Central memory CD4-positive, alpha-beta T cell (primary cell): ENCODE measurements around the gene LIME1.
"Not testable (repeated sequence)": the region's sequence is repeated elsewhere in the genome, so short reads cannot be mapped to it uniquely, and the experiment has no call there.

Source experiments
- DNase-seq: peaks from one replicate; pipeline ENCODE4 v3.0.0; 2022

Gene LIME1

GRCh38 chr20:63775096-63775978 is 38.9 kb downstream of the LIME1 start:
- DNase-seq = no peak

DNA sequence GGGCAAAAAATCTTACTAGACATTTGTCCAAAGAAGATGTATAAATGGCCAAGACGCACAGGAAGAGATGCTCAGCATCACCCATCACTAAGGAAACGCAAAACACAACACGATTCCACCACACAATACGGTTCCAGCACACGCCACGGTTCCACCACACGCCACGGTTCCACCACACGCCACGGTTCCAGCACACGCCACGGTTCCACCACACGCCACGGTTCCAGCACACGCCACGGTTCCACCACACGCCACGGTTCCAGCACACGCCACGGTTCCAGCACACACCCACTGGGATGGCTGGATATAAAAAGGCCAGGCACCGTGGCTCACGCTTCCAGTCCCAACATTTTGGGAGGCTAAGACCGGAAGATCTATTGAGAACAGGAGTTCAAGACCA is 40.4 kb downstream of the LIME1 start:
- not testable (repeated sequence) for DNase-seq

- DNase-seq = no peak
Observed at GRCh38 chr20:63777614-63778013, 41.1 kb downstream of the LIME1 start.

GRCh38 chr20:63778034-63778752 is 41.7 kb downstream of the LIME1 start:
- DNase-seq = no peak

DNA sequence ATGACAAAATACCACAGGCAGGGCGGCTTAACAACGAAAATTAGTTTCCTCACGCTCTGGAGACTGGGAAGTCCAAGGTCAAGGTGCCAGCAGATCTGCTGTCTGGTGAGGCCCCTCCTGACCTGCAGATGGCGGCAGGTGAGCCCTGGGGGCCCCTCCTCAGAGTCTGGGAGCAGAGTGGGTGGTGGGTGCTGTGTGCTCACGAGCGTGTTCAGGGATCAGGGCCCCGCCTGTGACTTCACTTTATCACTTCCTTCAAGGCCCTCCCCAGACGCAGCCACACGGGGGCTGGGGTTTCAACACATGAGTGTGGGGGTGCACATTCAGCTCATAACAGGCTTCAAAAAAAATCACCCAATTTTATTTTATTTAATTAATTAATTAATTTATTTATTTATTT is 42.4 kb downstream of the LIME1 start:
- no peak for DNase-seq

DNA sequence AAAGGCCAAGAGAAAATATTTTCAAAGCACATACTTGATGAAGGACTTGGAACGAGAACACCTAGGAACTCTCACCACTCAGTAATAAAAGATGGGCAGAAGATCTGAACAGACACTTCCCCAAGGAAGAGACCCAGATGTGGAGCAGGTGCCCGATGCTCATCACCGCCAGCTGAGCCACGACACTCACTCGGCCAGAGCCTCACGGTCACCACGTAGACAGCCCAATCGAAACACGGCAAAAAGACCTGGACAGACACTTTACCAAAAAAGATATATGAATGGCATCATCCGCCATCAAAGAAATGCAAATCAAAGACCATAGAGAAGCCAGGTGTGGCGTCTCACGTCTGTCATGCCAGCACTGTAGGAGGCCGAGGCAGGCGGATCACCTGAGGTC is 44.7 kb downstream of the LIME1 start:
- no peak for DNase-seq

DNA sequence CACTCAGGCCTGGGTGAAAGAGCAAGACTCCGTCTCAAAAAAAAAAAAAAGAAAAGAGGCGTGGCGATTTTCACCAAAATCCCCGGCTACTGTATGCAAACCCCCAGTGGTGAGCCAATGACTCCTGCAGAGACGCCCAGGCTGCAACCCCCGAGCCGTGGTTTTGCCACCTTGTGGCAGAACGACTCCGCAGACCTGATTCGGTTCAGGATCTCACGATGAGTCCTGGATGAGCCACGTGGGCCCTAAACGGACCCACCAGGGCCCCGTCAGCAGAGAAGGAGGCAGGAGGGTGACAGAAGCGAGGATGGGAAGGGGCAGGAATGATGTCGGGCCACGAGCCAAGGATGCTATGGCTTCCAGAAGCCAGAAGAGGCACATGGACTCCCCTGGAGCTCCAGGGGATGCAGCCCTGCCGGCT is 45.6 kb downstream of the LIME1 start:
- DNase-seq = peak; percentile 27

DNA sequence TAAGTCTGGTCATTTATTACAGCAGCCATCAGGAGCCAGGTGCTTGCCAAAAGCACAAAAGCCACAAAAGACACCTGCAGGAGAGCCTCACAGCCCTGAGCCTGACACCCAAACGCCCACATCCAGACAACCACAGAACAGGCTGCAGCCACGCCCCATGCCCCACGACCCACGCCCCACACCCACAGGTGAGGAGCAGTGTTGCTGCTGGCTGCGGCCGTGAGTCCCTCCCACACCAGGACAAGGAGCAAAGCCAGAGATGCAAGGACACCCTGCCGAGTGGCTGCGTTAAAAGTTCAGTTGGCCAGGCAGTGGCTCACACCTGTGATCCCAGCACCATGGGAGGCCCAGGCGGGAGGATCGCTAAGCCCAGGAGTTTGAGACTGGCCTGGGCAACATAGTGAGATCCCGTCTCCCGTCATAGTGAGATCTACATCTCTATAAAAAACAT is 46.1 kb downstream of the LIME1 start:
- no peak for DNase-seq

- no peak for DNase-seq
Observed at GRCh38 chr20:63783970-63784369, 47.5 kb downstream of the LIME1 start.

GRCh38 chr20:63785691-63786131 is 49.2 kb downstream of the LIME1 start:
- no peak for DNase-seq

- no peak for DNase-seq
Observed at GRCh38 chr20:63787302-63787701, 50.8 kb downstream of the LIME1 start.

DNA sequence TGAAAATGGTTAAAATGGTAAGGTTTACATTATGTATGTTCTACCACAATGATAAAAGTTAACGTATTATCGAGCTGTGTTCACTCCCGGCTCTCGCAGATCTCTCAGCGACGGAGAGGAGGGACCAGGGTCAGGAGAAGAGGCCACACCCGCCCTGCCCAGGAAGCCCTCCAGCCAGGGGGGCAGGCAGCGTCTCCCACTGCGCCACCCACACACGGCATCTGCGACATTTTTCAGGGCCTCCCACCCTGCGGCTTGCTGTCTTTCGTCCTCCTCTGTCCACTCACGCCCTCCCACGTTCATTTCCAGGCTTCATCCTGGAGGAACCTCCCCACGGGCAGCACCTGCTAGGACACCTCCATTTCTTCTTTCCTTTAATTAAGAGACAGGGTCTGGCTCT is 51.3 kb downstream of the LIME1 start:
- no peak for DNase-seq
